GM12878 (cell line): Measurements from ENCODE around the gene THOC6. TPM values are rescaled to one million over a fixed set of nuclear protein-coding genes. Genes with fewer than 3 reads are reported as not detected.

Source experiments
- DPF2 ChIP-seq: fragments of 450-650 bp; IDR thresholded peaks from 2 replicates; pipeline ENCODE4 v1.6.1; 2017; ENCODE audit warnings: mild to moderate bottlenecking
- ETV6 ChIP-seq, 2 experiments: fragments of 450-650 bp in 1 of 2; IDR thresholded peaks in 1 of 2; conservative IDR thresholded peaks in 1 of 2; 2 replicates each; pipeline ENCODE4 v1.6.1; 2014; ENCODE audit warnings: antibody characterized with exemption in 1 of 2, borderline replicate concordance in 1 of 2, low read depth in 1 of 2, mild to moderate bottlenecking in 1 of 2, moderate library complexity in 1 of 2
- GATAD2B ChIP-seq: fragments of 450-650 bp; conservative IDR thresholded peaks from 2 replicates; pipeline ENCODE4 v1.6.1; 2017; ENCODE audit warnings: low read depth, mild to moderate bottlenecking, moderate library complexity
- KDM1A ChIP-seq: fragments of 200-600 bp; sonication (generic); IDR thresholded peaks from 2 replicates; pipeline ENCODE4 v1.6.1; 2016; ENCODE audit warnings: borderline replicate concordance
- NFIC ChIP-seq: IDR thresholded peaks from 2 replicates; pipeline ENCODE4 v1.6.1; 2012; ENCODE audit warnings: low read depth, mild to moderate bottlenecking, inconsistent platforms, low read length, moderate library complexity
- PAX5 ChIP-seq: IDR thresholded peaks from 2 replicates; pipeline ENCODE4 v1.6.1; 2011; ENCODE audit warnings: low read depth, low read length, borderline replicate concordance
- RAD51 ChIP-seq: fragments of 450-650 bp; IDR thresholded peaks from 2 replicates; pipeline ENCODE4 v1.6.1; 2016; ENCODE audit warnings: moderate library complexity, mild to moderate bottlenecking, inconsistent platforms
- RBBP5 ChIP-seq: fragments of 200-600 bp; sonication (generic); conservative IDR thresholded peaks from 2 replicates; pipeline ENCODE4 v1.6.1; 2016
- SMAD5 ChIP-seq: IDR thresholded peaks from 2 replicates; pipeline ENCODE4 v1.6.1; 2016; ENCODE audit warnings: antibody characterized with exemption, low read depth
- SPI1 ChIP-seq: IDR thresholded peaks from 2 replicates; pipeline ENCODE4 v1.6.1; 2011; ENCODE audit warnings: low read depth, mild to moderate bottlenecking, low read length, moderate library complexity, borderline replicate concordance; ENCODE audit not compliant: insufficient read depth
- SREBF1 ChIP-seq: IDR thresholded peaks from 2 replicates; pipeline ENCODE4 v1.6.1; 2012; ENCODE audit warnings: mild to moderate bottlenecking, low read length
- STAT3 ChIP-seq: IDR thresholded peaks from 2 replicates; pipeline ENCODE4 v1.6.1; 2011; ENCODE audit warnings: low read depth, low read length, improper control_type of control experiment
- polyA plus RNA-seq, 11 experiments: library from polyadenylated mRNA; depleted of rRNA in 4 of 11; unstranded in 6 of 11; stranded (reverse) in 5 of 11; fragments of >200 nt; fragmentation: Nextera tagmentation in 4 of 11; fragmentation: Illumina TruSeq in 1 of 11; extraction: Ambion mirVana in 4 of 11; extraction: Trizol in 1 of 11; gene quantifications; 1 replicate in 1 of 11; 2 replicates in 10 of 11; pipeline versions ENCODE4 v1.2.1 to v1.2.3, GENCODE V29; 2011 to 2016; ENCODE audit warnings: inconsistent platforms in 2 of 11, missing spikeins in 2 of 11, low read depth in 1 of 11
- total RNA-seq, 4 experiments: library from RNA; depleted of rRNA in 3 of 4; stranded (reverse); fragments of >200 nt in 3 of 4; fragmentation: Illumina TruSeq in 1 of 4; extraction: Trizol in 1 of 4; gene quantifications; 2 replicates each; pipeline versions ENCODE4 v1.2.1 to v1.2.3, GENCODE V29; 2013 to 2021
- TF ChIP-seq, protein P1 (sequence below): IDR thresholded peaks from 2 replicates; pipeline ENCODE4 v1.6.1; 2012; ENCODE audit warnings: low read depth, low read length, improper control_type of control experiment
- TF ChIP-seq, protein P2 (sequence below): fragments of 450-650 bp; IDR thresholded peaks from 2 replicates; pipeline ENCODE4 v1.6.1; 2018; ENCODE audit warnings: mild to moderate bottlenecking, low read depth, moderate library complexity; ENCODE audit not compliant: partially characterized antibody
- TF ChIP-seq, protein P3 (sequence below): fragments of 450-650 bp; formaldehyde crosslinking; IDR thresholded peaks from 2 replicates; pipeline ENCODE4 v1.4.0; 2020; ENCODE audit warnings: mild to moderate bottlenecking, moderate library complexity
- TF ChIP-seq, protein P4 (sequence below): IDR thresholded peaks from 2 replicates; pipeline ENCODE4 v1.6.1; 2011; ENCODE audit warnings: low read depth, low read length, improper control_type of control experiment, borderline replicate concordance
- TF ChIP-seq, protein P5 (sequence below), 3 experiments: IDR thresholded peaks in 2 of 3; conservative IDR thresholded peaks in 1 of 3; 2 replicates each; pipeline ENCODE4 v1.5.1; 2011; ENCODE audit warnings: low read depth in 3 of 3, low read length in 3 of 3, mild to moderate bottlenecking in 3 of 3, control low read depth in 2 of 3, moderate library complexity in 2 of 3, inconsistent platforms in 1 of 3, mixed read lengths in 1 of 3; ENCODE audit not compliant: control insufficient read depth in 2 of 3, insufficient read depth in 1 of 3; ENCODE audit errors: extremely low read depth in 1 of 3
- TF ChIP-seq, protein P6 (sequence below): IDR thresholded peaks from 2 replicates; pipeline ENCODE4 v1.6.1; 2011; ENCODE audit warnings: mild to moderate bottlenecking, low read depth, low read length, moderate library complexity; ENCODE audit not compliant: insufficient replicate concordance

THOC6 gene
- total and polyA plus RNA-seq, 10 of the 15 experiments (the other 5 are each of a cell fraction or from before 2014, with no cell fraction given): 1.0 to 54.4 (median 27.9) TPM

DNA sequence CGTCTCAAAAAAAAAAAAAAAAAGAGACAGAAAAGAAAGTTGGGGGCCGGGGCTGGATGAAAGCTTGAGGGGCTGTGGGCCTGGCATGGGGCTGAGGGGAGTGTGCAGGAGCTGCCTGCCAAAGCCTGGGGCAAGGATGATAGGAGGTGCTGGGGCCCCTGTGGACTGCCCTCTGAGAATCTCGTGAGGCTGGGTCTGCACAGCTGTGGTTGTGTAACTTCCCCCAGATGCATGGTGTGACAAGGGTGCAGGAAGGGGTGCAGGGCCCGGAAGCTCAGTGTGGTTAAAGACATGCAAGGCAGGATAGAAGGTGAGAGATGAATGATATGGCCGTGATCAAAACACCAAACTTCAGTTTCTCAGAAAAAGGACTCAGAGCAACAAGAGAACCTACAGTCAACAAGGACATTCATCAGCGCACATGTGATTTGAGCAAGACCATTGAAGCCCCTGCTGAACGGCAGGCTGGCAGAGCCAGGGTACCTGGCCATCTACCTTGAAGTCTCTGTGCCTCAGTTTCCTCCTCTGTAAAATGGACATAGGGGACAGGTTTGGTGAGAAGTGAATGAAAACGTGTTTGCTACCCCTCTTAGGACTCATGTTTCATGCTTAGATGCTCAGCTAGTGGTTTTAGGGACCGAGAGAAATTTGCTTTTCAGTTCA, 51.2 kb downstream of the THOC6 start (continued):
- no peak for TF ChIP-seq SMAD5
- TF ChIP-seq SPI1: no peak
- no peak for TF ChIP-seq KDM1A
- peak; percentile 76; the same call in 1 of the 2 replicates for TF ChIP-seq PAX5
- TF ChIP-seq, protein P1, sequence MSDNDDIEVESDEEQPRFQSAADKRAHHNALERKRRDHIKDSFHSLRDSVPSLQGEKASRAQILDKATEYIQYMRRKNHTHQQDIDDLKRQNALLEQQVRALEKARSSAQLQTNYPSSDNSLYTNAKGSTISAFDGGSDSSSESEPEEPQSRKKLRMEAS: no peak
- TF ChIP-seq GATAD2B: no peak
- no peak for TF ChIP-seq SREBF1
- TF ChIP-seq, protein P2, sequence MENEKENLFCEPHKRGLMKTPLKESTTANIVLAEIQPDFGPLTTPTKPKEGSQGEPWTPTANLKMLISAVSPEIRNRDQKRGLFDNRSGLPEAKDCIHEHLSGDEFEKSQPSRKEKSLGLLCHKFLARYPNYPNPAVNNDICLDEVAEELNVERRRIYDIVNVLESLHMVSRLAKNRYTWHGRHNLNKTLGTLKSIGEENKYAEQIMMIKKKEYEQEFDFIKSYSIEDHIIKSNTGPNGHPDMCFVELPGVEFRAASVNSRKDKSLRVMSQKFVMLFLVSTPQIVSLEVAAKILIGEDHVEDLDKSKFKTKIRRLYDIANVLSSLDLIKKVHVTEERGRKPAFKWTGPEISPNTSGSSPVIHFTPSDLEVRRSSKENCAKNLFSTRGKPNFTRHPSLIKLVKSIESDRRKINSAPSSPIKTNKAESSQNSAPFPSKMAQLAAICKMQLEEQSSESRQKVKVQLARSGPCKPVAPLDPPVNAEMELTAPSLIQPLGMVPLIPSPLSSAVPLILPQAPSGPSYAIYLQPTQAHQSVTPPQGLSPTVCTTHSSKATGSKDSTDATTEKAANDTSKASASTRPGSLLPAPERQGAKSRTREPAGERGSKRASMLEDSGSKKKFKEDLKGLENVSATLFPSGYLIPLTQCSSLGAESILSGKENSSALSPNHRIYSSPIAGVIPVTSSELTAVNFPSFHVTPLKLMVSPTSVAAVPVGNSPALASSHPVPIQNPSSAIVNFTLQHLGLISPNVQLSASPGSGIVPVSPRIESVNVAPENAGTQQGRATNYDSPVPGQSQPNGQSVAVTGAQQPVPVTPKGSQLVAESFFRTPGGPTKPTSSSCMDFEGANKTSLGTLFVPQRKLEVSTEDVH: no peak
- TF ChIP-seq NFIC: peak; percentile 33; the same call in 1 of the 2 replicates
- no peak for TF ChIP-seq STAT3
- TF ChIP-seq, protein P3, sequence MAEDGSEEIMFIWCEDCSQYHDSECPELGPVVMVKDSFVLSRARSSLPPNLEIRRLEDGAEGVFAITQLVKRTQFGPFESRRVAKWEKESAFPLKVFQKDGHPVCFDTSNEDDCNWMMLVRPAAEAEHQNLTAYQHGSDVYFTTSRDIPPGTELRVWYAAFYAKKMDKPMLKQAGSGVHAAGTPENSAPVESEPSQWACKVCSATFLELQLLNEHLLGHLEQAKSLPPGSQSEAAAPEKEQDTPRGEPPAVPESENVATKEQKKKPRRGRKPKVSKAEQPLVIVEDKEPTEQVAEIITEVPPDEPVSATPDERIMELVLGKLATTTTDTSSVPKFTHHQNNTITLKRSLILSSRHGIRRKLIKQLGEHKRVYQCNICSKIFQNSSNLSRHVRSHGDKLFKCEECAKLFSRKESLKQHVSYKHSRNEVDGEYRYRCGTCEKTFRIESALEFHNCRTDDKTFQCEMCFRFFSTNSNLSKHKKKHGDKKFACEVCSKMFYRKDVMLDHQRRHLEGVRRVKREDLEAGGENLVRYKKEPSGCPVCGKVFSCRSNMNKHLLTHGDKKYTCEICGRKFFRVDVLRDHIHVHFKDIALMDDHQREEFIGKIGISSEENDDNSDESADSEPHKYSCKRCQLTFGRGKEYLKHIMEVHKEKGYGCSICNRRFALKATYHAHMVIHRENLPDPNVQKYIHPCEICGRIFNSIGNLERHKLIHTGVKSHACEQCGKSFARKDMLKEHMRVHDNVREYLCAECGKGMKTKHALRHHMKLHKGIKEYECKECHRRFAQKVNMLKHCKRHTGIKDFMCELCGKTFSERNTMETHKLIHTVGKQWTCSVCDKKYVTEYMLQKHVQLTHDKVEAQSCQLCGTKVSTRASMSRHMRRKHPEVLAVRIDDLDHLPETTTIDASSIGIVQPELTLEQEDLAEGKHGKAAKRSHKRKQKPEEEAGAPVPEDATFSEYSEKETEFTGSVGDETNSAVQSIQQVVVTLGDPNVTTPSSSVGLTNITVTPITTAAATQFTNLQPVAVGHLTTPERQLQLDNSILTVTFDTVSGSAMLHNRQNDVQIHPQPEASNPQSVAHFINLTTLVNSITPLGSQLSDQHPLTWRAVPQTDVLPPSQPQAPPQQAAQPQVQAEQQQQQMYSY: no peak
- TF ChIP-seq ETV6 (conservative IDR thresholded peaks at IDR 0.05 in 1 of 2, IDR thresholded peaks at IDR 0.05 in 1 of 2; ENCODE audit: borderline replicate concordance in 1 of 2, low read depth in 1 of 2): 0 out of 4 replicates have a peak, but pooled peaks of 1 of the 2 experiments have one; percentile 53
- TF ChIP-seq, protein P4, sequence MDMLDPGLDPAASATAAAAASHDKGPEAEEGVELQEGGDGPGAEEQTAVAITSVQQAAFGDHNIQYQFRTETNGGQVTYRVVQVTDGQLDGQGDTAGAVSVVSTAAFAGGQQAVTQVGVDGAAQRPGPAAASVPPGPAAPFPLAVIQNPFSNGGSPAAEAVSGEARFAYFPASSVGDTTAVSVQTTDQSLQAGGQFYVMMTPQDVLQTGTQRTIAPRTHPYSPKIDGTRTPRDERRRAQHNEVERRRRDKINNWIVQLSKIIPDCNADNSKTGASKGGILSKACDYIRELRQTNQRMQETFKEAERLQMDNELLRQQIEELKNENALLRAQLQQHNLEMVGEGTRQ: no peak
- no peak for TF ChIP-seq RAD51
- TF ChIP-seq RBBP5: no peak
- TF ChIP-seq, protein P5, sequence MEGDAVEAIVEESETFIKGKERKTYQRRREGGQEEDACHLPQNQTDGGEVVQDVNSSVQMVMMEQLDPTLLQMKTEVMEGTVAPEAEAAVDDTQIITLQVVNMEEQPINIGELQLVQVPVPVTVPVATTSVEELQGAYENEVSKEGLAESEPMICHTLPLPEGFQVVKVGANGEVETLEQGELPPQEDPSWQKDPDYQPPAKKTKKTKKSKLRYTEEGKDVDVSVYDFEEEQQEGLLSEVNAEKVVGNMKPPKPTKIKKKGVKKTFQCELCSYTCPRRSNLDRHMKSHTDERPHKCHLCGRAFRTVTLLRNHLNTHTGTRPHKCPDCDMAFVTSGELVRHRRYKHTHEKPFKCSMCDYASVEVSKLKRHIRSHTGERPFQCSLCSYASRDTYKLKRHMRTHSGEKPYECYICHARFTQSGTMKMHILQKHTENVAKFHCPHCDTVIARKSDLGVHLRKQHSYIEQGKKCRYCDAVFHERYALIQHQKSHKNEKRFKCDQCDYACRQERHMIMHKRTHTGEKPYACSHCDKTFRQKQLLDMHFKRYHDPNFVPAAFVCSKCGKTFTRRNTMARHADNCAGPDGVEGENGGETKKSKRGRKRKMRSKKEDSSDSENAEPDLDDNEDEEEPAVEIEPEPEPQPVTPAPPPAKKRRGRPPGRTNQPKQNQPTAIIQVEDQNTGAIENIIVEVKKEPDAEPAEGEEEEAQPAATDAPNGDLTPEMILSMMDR (IDR thresholded peaks at IDR 0.05 in 2 of 3, conservative IDR thresholded peaks at IDR 0.05 in 1 of 3; ENCODE audit: control insufficient read depth in 2 of 3, extremely low read depth in 1 of 3, insufficient read depth in 1 of 3, low read depth in 3 of 3, low read length in 3 of 3): no peak
- TF ChIP-seq DPF2: 0 out of 2 replicates have a peak, but pooled peaks have one; percentile 19
- TF ChIP-seq, protein P6, sequence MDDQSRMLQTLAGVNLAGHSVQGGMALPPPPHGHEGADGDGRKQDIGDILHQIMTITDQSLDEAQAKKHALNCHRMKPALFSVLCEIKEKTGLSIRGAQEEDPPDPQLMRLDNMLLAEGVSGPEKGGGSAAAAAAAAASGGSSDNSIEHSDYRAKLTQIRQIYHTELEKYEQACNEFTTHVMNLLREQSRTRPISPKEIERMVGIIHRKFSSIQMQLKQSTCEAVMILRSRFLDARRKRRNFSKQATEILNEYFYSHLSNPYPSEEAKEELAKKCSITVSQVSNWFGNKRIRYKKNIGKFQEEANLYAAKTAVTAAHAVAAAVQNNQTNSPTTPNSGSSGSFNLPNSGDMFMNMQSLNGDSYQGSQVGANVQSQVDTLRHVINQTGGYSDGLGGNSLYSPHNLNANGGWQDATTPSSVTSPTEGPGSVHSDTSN: no peak
